ENCODE measurements around the gene BHLHE40.

BHLHE40 gene

GRCh38 chr3:5013021-5013906, 34.0 kb downstream of the BHLHE40 start:
- peak; percentile 91 for DNase-seq (ENCODE audit: low read depth)
- no peak for TF ChIP-seq CTCF (IDR thresholded peaks at IDR 0.05; ENCODE audit: insufficient read depth, low read depth, low read length, missing control alignments)

GRCh38 chr3:5014391-5014790, 35.2 kb downstream of the BHLHE40 start:
- H3K4me3 ChIP-seq (ENCODE audit: low read length): no peak overlapping the region
- TF ChIP-seq CTCF (IDR thresholded peaks at IDR 0.05; ENCODE audit: insufficient read depth, low read depth, low read length, missing control alignments): no peak
- no peak for DNase-seq (ENCODE audit: low read depth)

More at GRCh38 chr3:5013021-5013906, 34.0 kb downstream of the BHLHE40 start:
- no peak overlapping the region for H3K4me3 ChIP-seq (ENCODE audit: low read length)

GRCh38 chr3:5015056-5015455, 35.8 kb downstream of the BHLHE40 start:
- DNase-seq (ENCODE audit: low read depth): no peak

GRCh38 chr3:5016211-5017161, 37.2 kb downstream of the BHLHE40 start:
- peak; percentile 82 for DNase-seq (ENCODE audit: low read depth)
- TF ChIP-seq CTCF (IDR thresholded peaks at IDR 0.05; ENCODE audit: insufficient read depth, low read depth, low read length, missing control alignments): no peak
- no peak overlapping the region for H3K4me3 ChIP-seq (ENCODE audit: low read length)

More at GRCh38 chr3:5015056-5015455, 35.8 kb downstream of the BHLHE40 start:
- no peak for TF ChIP-seq CTCF (IDR thresholded peaks at IDR 0.05; ENCODE audit: insufficient read depth, low read depth, low read length, missing control alignments)
- no peak overlapping the region for H3K4me3 ChIP-seq (ENCODE audit: low read length)

DNA sequence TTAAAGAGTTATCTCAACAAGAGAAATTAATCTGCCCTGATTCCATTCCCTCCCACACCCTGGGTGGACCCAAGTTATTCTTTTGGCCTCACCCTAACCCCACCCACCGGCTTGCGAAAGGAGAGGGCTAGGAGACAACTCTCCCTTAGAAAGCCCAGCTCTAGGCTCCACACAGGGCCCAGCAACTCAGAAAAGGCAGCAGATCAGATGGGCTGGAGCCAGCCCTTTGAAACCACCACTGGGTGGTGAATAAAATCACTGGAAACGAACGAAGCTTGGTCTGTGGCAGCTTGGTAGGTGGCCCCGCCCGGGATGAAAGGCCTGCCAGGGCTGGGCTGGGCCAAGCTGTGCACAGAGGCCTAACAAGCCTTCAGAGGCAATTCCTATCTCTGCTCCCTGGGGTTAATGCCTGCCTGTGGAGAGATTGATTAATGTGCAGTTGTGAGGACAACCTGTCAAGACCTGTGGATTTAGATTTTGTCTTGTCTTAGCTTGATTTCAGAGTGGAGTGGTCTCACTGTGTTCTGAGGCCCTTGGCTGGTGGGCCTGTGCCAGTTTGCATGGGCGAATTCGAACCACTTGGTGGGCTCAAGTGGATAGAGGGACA, 38.8 kb downstream of the BHLHE40 start:
- peak; percentile 84 for DNase-seq (ENCODE audit: low read depth)
- TF ChIP-seq CTCF (IDR thresholded peaks at IDR 0.05; ENCODE audit: insufficient read depth, low read depth, low read length, missing control alignments): no peak
- no peak overlapping the region for H3K4me3 ChIP-seq (ENCODE audit: low read length)

DNA sequence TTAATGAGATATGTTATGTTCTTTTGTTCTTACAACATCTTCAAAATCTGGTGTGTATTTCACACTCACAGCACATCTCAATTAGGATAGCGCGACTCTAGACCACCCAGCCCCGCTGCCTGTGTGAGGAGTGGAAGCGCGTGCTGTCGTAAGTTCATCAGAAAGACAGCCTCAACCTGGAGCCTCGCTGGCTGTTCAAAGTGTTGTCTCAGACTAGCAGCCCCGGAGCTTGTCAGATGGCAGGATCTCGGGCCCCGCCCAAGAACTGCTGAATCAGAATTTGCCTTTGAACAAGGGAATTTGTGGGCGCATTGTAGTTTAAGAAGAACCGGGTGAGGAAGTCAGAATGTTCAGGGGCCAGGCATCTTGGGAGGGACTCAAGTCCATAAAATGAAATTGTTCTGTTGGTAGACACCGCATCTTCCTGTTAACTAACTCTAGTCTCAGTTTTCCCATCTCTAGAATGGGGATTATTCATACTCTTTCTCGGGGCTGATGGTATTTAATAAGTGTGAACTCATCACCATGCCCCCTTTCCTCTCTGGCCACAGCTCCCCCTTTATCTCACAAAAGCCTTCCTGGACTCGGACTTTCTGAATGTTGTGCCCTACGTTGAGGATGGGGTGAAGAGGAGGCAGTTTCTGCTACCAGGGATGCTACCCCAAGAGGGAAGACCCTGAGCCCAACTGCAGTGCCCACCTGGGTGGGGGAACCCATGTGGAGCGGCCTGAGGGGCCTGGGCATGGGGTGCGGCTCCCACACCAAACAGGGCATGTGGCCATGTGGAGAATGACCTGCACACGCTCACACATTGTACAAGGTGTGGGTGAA, 40.4 kb downstream of the BHLHE40 start:
- no peak for TF ChIP-seq CTCF (IDR thresholded peaks at IDR 0.05; ENCODE audit: insufficient read depth, low read depth, low read length, missing control alignments)
- H3K4me3 ChIP-seq (ENCODE audit: low read length): no peak overlapping the region
- DNase-seq (ENCODE audit: low read depth): peak; percentile 74
